T-helper 17 cell (primary cell): ENCODE data around the gene ARHGEF5. TPM values are rescaled to one million over a fixed set of nuclear protein-coding genes. Genes with fewer than 3 reads are reported as not detected.
"Not testable (repeated sequence)": the region's sequence is repeated elsewhere in the genome, so short reads cannot be mapped to it uniquely, and the experiment has no call there.

Experiments
- ATAC-seq: fragments of 150-1000 bp; cut with Tn5 transposase; 2 replicates; pipeline ENCODE4 v1.10.0; 2021; ENCODE audit warnings: mild to moderate bottlenecking, moderate library complexity
- DNase-seq, 3 donors: peaks; one replicate each; pipeline versions ENCODE4 v3.0.0 to v3.0.0-alpha.2; 2020 to 2021
- H3K9me3 ChIP-seq: one replicate; pipeline ENCODE4 v1.7.0; 2013; ENCODE audit warnings: low read length, mild to moderate bottlenecking; ENCODE audit not compliant: control insufficient read depth, poor library complexity, severe bottlenecking
- H3K27ac Mint-ChIP-seq: one replicate; pipeline ENCODE4 v1.8.0; 2022; ENCODE audit warnings: mild to moderate bottlenecking, moderate library complexity, mixed read lengths
- H3K27me3 Mint-ChIP-seq: one replicate; pipeline ENCODE4 v1.8.0; 2022; ENCODE audit warnings: mixed read lengths
- H3K36me3 Mint-ChIP-seq: one replicate; pipeline ENCODE4 v1.8.0; 2022; ENCODE audit warnings: low read depth, mixed read lengths
- H3K4me1 Mint-ChIP-seq: one replicate; pipeline ENCODE4 v1.8.0; 2022; ENCODE audit warnings: mild to moderate bottlenecking, mixed read lengths
- H3K4me3 Mint-ChIP-seq: one replicate; pipeline ENCODE4 v1.8.0; 2022; ENCODE audit warnings: mild to moderate bottlenecking, moderate library complexity, mixed read lengths
- total RNA-seq, 4 donors: library from RNA in 2 of 4; stranded (reverse) in 2 of 4; gene quantifications; one replicate each; pipeline ENCODE4 v1.2.3 and lab custom pipeline; 2022 to 2026

Gene ARHGEF5
- total RNA-seq (10 to 100 TPM in 1 of 2 donors, 1 to 10 TPM in 1; 4.2 to 12.4 TPM), total RNA-seq (lab: John Stamatoyannopoulos, UW) (2.9 to 3.6 reads per million in 2 donors)

- peak within 1 kb of the TSS; percentile 90 for H3K27ac Mint-ChIP-seq
- peak; percentile 83 for ATAC-seq
- H3K4me1 Mint-ChIP-seq = peaks cover 11% of the 10 kb centered on the region
- not testable (repeated sequence) for H3K9me3 ChIP-seq, H3K27me3 Mint-ChIP-seq, H3K36me3 Mint-ChIP-seq, DNase-seq
- H3K4me3 Mint-ChIP-seq = peak within 1 kb of the TSS; percentile 90
Observed at GRCh38 chr7:144355176-144355822, at the start of gene ARHGEF5. ARHGEF5 (plus strand) TSS chr7:144355402; CDS start chr7:144362670, 7,268 bp downstream.

DNA sequence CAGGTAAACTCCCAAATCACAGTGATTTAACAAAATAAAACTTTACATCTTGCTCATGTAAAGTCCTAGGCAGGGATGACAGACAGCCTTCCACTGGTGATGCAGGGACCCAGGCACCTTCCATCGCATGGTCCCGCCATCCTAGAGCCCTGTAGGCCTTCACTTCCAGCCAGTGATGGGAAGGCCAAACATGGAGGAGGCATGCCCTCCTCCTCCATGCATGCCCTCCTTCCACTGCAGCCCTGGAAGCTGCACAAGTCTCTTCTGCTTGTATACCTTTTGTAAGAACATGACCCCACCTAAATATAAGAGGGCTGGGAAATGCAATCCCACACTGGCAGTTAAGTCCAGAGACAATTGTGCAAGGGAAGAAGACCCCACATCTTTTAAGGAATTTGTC lies 45.5 kb upstream of the ARHGEF5 start:
- not testable (repeated sequence) for H3K36me3 Mint-ChIP-seq, H3K4me3 Mint-ChIP-seq, ATAC-seq, H3K27me3 Mint-ChIP-seq, H3K27ac Mint-ChIP-seq, DNase-seq, H3K4me1 Mint-ChIP-seq, H3K9me3 ChIP-seq

- not testable (repeated sequence) for H3K4me3 Mint-ChIP-seq, H3K9me3 ChIP-seq, H3K27ac Mint-ChIP-seq, ATAC-seq, H3K4me1 Mint-ChIP-seq, H3K36me3 Mint-ChIP-seq, H3K27me3 Mint-ChIP-seq, DNase-seq
Observed at GRCh38 chr7:144311218-144311617, 44.0 kb upstream of the ARHGEF5 start.

- not testable (repeated sequence) for H3K4me3 Mint-ChIP-seq, H3K27me3 Mint-ChIP-seq, H3K27ac Mint-ChIP-seq, H3K36me3 Mint-ChIP-seq, ATAC-seq, DNase-seq, H3K9me3 ChIP-seq, H3K4me1 Mint-ChIP-seq
Observed at GRCh38 chr7:144311872-144312469, 43.2 kb upstream of the ARHGEF5 start, which contains the start of gene OR2A1. OR2A1 (plus strand) TSS chr7:144312419; CDS start chr7:144318125, 5,706 bp downstream.

- not testable (repeated sequence) for H3K9me3 ChIP-seq, H3K27ac Mint-ChIP-seq, H3K4me1 Mint-ChIP-seq, H3K27me3 Mint-ChIP-seq, H3K36me3 Mint-ChIP-seq, H3K4me3 Mint-ChIP-seq, DNase-seq, ATAC-seq
Observed at GRCh38 chr7:144317537-144317936, 37.7 kb upstream of the ARHGEF5 start.

DNA sequence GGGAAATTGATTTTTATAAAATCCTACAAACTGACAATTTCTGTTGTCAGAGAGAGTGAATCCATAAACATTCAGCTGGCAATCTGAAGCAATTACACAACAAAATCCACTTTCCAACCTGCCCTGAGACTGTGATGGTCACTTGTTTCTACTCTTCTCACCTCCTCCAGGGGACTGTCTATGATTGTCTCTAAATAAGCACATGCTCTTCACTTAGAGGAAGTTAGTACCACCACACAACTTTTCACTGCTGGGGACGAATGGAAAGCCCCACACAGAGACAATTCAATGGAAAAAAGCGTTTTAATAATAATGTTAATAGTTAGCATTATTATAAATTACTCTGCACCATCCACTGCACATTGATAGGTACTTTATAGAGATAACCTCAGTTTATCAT lies 35.7 kb upstream of the ARHGEF5 start:
- not testable (repeated sequence) for H3K27ac Mint-ChIP-seq, H3K4me3 Mint-ChIP-seq, DNase-seq, H3K4me1 Mint-ChIP-seq, H3K36me3 Mint-ChIP-seq, ATAC-seq, H3K9me3 ChIP-seq, H3K27me3 Mint-ChIP-seq

GRCh38 chr7:144321677-144322206 lies 33.5 kb upstream of the ARHGEF5 start:
- ATAC-seq, H3K9me3 ChIP-seq: not testable (repeated sequence)

DNA sequence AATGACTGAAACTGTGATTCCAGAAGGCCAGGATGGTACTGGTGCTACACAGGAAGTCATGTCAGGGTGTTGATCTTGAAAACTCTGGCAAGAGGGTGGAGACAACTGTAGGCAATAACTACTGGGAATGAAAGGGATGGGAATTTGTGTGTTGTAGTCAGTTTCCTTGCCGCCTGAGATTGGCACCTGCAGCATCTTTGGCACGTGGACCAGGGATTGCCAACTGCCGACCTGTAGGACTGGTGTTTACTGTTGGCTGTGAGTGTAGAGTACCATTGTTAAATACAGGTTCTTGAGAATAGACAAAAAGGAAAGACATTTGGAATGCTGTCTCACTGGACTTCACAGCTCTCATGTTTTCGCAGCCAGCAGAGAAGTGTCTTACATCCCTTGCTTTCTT lies 31.8 kb upstream of the ARHGEF5 start:
- H3K4me3 Mint-ChIP-seq = not testable (repeated sequence)

More at GRCh38 chr7:144321677-144322206, 33.5 kb upstream of the ARHGEF5 start:
- not testable (repeated sequence) for DNase-seq, H3K4me3 Mint-ChIP-seq, H3K36me3 Mint-ChIP-seq, H3K27me3 Mint-ChIP-seq, H3K27ac Mint-ChIP-seq, H3K4me1 Mint-ChIP-seq

DNA sequence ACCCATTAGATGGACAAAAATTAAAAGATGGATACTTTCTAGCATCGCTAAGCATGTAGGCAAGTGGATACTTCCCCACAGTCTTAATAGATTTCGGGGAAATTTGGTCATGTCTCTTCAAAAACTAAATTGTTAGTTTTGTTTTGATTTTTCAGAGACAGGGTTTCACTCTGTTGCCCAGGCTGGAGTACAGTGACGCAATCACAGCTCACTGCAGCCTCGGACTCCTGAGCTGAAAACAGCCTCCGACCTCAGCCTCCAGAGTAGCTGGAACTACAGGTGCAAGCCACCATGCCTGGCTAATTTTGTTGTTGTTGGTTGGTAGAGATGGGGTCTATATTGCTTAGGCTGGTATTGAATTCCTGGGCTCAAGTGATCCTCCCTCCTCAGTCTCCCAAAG lies 29.3 kb upstream of the ARHGEF5 start:
- not testable (repeated sequence) for ATAC-seq, H3K4me3 Mint-ChIP-seq

More for the DNA sequence above, 31.8 kb upstream of the ARHGEF5 start:
- H3K27ac Mint-ChIP-seq, H3K36me3 Mint-ChIP-seq, H3K27me3 Mint-ChIP-seq, ATAC-seq, DNase-seq, H3K4me1 Mint-ChIP-seq, H3K9me3 ChIP-seq: not testable (repeated sequence)

GRCh38 chr7:144330044-144330443 lies 25.2 kb upstream of the ARHGEF5 start:
- not testable (repeated sequence) for DNase-seq, H3K27me3 Mint-ChIP-seq, H3K4me3 Mint-ChIP-seq, H3K36me3 Mint-ChIP-seq, H3K9me3 ChIP-seq, H3K4me1 Mint-ChIP-seq, H3K27ac Mint-ChIP-seq, ATAC-seq

More for the DNA sequence above, 29.3 kb upstream of the ARHGEF5 start:
- H3K4me1 Mint-ChIP-seq, H3K36me3 Mint-ChIP-seq, H3K9me3 ChIP-seq, DNase-seq, H3K27me3 Mint-ChIP-seq, H3K27ac Mint-ChIP-seq: not testable (repeated sequence)

DNA sequence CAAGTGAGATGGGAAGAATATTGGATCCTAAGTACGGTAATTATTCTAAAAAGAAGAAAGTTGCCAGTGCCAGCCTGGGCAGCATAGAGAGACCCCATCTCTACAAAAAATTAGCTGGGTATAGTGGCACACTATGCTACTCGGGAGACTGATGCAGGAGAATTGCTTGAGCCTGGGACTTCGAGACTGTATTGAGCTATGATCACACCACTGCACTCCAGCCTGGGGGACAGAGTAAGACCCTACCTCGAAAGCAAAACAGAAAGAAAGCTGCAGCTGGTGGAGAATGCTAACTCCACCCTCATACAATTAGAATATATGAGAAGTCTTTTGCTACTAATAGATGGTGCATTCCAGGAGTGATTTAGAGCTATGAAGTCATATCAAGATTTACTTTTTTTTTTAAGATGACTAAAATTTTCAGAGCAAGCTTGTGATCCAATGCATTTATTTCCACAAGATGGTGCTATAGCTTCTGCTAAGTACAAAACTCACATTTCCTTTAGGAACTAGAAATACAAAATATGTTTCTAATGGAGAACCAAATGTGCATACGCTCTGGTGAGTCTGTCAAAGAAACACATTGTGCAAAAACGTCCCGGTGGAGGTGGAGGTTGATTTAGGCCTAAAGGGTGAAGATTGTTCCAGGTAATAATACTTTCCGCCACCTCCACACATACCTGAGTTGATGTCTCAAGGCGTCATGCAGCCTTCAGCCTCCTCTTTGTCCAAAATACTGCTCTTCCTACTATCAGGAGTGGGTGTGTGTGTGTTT lies 23.8 kb upstream of the ARHGEF5 start:
- H3K4me1 Mint-ChIP-seq, H3K36me3 Mint-ChIP-seq, H3K27me3 Mint-ChIP-seq, DNase-seq, H3K4me3 Mint-ChIP-seq, H3K27ac Mint-ChIP-seq, H3K9me3 ChIP-seq: not testable (repeated sequence)
- peak; percentile 51 for ATAC-seq

GRCh38 chr7:144331996-144332288 lies 23.3 kb upstream of the ARHGEF5 start:
- H3K4me3 Mint-ChIP-seq, H3K27me3 Mint-ChIP-seq, H3K36me3 Mint-ChIP-seq, H3K27ac Mint-ChIP-seq, H3K9me3 ChIP-seq, H3K4me1 Mint-ChIP-seq, ATAC-seq, DNase-seq: not testable (repeated sequence)

DNA sequence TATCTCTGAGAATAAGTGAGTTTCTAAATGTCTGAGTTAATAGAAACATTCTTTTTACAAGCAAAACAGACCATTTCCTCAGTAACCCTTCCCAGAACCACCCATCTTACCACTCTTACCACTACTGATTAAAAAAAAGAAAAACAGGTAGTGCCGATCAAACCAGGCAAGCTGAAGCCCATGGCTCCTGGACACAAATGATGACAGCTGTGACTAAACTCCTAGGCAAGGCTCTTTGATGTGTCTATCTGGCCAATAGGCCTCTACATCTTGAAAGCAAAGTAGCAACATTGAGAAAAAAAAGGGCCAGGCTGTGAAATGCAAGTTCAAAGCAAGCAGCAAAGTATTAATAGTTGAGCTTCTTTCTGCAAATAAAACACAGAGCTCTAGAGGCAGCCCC lies 6.6 kb upstream of the ARHGEF5 start:
- H3K9me3 ChIP-seq, H3K27ac Mint-ChIP-seq, DNase-seq, H3K27me3 Mint-ChIP-seq, H3K36me3 Mint-ChIP-seq, H3K4me1 Mint-ChIP-seq, H3K4me3 Mint-ChIP-seq: not testable (repeated sequence)
- ATAC-seq = peak; percentile 69
